Measurements from ENCODE around the gene LRBA. TPM values are rescaled to one million over a fixed set of nuclear protein-coding genes. Genes with fewer than 3 reads are reported as not detected.

The LRBA gene
- total and polyA plus RNA-seq, 9 donors, result 9.7 to 49.2 (median 30.4) TPM

DNA sequence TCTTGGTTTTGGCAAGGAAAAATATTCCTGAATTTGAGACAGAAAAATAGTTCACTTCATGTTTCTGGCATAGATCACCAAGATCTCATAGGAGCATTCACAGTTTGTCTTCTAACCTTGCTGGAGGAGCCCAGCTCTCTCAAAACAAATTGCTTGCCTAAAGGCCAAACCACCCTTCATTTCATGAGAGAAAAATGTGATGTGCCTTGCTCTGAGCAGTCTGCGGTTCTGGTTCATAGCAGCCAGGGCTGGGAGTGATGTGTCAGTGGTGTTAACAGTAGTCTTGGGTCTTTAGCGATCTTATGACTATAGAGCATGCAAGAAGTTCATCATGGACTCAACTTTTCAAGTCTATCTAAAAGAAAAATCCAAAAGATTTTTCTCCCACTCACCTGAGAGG is 753.5 kb downstream of the LRBA start:
- intact Hi-C loops (cut with DNase I), result no loop called here
- Histone ChIP-seq H3K4me3 (no peak overlapping the region), H3K27ac (no peak overlapping the region), H3K9me3 (no peaks in the 10 kb centered on the region), H3K27me3 (no peaks in the 10 kb centered on the region), H3K4me1 (ENCODE audit: insufficient read depth) (no peaks in the 10 kb centered on the region), H3K36me3 (no peaks in the 10 kb centered on the region)
- no peak for TF ChIP-seq POLR2A (IDR thresholded peaks at IDR 0.05)
- TF ChIP-seq EP300 (IDR thresholded peaks at IDR 0.05), result no peak
- TF ChIP-seq, protein P1, sequence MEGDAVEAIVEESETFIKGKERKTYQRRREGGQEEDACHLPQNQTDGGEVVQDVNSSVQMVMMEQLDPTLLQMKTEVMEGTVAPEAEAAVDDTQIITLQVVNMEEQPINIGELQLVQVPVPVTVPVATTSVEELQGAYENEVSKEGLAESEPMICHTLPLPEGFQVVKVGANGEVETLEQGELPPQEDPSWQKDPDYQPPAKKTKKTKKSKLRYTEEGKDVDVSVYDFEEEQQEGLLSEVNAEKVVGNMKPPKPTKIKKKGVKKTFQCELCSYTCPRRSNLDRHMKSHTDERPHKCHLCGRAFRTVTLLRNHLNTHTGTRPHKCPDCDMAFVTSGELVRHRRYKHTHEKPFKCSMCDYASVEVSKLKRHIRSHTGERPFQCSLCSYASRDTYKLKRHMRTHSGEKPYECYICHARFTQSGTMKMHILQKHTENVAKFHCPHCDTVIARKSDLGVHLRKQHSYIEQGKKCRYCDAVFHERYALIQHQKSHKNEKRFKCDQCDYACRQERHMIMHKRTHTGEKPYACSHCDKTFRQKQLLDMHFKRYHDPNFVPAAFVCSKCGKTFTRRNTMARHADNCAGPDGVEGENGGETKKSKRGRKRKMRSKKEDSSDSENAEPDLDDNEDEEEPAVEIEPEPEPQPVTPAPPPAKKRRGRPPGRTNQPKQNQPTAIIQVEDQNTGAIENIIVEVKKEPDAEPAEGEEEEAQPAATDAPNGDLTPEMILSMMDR (IDR thresholded peaks at IDR 0.05), result no peak
- WGBS, 3 donors, result 90 to 94% (median 91%) methylated on average over 2 of the region's 2 CpGs
- DNase-seq, result no peak

DNA sequence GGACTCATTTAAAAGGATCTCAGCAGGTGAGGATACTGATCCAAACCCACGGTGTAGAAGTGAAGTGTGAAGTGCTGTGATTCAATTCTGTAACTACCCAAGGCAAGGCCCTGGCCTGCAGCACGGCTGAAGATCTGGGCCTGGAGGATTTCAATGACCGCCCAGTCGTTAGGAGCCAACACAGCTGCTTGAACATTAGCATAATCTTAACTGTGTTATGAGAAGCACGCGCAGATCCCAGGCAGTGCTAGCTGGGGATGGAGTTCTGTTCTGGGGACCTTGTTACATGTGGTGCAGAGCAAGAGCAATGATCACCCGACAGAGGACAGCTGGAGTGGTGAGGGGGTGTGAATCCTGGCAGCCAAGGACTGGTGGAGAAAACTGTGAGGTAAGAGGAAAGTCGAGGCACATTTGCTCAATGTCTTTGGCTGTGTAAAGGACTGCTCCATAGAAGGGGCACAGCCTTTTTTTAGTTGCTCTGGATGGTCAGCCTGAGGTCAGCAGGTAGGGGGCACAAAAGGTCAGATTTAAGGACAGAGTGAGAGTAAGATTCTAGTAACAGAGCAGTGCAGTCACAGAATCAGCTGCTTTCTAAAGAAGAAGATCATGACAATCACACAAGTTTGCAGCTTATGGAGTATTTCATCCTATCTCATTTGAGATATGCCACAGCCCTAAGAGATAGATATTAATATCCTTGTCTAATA is 755.1 kb downstream of the LRBA start:
- H3K4me3 ChIP-seq, result no peak overlapping the region
- H3K27me3 ChIP-seq, result no peaks in the 10 kb centered on the region
- no peaks in the 10 kb centered on the region for H3K4me1 ChIP-seq (ENCODE audit: insufficient read depth)
- H3K27ac ChIP-seq, result no peak overlapping the region
- no peak for DNase-seq
- no peaks in the 10 kb centered on the region for H3K9me3 ChIP-seq
- TF ChIP-seq POLR2A (IDR thresholded peaks at IDR 0.05) (no peak), EP300 (IDR thresholded peaks at IDR 0.05) (no peak)
- TF ChIP-seq, protein P1 (IDR thresholded peaks at IDR 0.05), result no peak
- no peaks in the 10 kb centered on the region for H3K36me3 ChIP-seq
- intact Hi-C loops (cut with DNase I), result no loop called here
- WGBS, 3 donors, result 31 to 47% (median 37%) methylated on average over 8 of the region's 8 CpGs

DNA sequence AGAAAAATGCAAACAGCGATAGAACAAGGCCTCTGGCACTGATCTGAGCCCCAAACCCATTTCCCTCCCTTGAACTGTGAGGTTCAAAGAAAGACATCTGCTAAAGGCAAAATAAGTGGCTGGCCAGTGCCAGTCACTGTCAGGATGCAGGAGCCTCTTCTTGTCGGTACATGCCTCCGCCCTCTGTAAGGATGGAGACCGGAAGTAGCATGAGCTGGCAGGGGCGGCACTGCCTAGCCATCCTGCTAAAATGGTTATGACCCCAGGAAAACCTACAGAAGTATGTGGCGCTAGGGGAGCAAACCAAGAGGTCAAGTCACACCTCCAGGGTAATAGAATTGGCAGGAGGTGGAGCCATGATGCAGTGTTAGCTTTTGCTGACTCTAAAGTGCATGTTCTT is 756.5 kb downstream of the LRBA start:
- intact Hi-C loops (cut with DNase I), result no loop called here
- TF ChIP-seq, protein P1 (IDR thresholded peaks at IDR 0.05), result no peak
- TF ChIP-seq EP300 (IDR thresholded peaks at IDR 0.05) (no peak), POLR2A (IDR thresholded peaks at IDR 0.05) (no peak)
- DNase-seq, result no peak
- Histone ChIP-seq H3K36me3 (no peaks in the 10 kb centered on the region), H3K27me3 (no peaks in the 10 kb centered on the region), H3K27ac (no peak overlapping the region), H3K9me3 (no peaks in the 10 kb centered on the region), H3K4me3 (no peak overlapping the region), H3K4me1 (ENCODE audit: insufficient read depth) (no peaks in the 10 kb centered on the region)
- 83 to 87% (median 84%) methylated on average over 6 of the region's 6 CpGs for WGBS, 3 donors

DNA sequence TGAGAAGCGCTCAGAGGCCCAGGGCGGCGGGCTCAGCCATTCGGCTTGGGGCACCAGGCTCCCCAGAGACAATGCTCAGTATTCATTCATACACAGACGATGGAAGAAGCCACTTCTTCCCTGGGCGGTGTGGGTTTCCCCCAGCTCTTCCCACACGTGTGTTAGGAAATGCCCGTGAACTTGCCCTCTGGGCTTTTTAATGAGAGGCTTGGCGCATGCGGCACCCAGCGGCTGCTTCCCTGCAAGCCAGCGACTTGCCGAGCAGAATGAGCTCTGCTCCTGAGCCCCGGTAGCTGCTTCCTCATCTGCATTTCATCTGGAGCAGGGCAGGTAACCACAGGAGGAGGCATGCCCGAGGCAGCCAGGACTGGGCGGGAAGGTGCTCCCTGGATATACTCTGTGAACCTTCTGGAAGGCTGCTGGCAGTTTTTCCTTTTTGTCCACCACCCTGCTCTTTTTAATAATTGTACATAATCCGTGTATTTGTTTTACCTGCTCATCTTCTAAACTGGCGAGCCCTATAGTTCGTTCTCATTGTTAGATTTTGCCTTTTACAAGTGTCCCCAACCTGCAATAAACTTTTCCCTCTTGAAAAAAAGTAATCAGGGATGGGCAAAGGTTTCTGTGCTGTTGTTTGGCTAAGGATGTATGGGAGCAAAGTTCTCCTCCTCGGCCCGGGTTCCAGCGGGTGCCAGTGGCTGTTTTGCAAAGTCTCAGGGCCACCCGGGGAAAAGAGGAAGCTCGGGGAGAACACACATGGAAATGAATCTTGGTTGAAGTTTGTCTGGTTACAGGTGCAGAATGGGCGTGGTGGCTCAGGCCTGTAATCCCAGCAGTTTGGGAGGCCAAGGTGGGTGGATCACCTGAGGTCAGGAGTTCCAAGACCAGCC is 758.0 kb downstream of the LRBA start:
- no peaks in the 10 kb centered on the region for H3K36me3 ChIP-seq
- H3K27me3 ChIP-seq, result no peaks in the 10 kb centered on the region
- no peak overlapping the region for H3K27ac ChIP-seq
- H3K4me3 ChIP-seq, result no peak overlapping the region
- no peaks in the 10 kb centered on the region for H3K9me3 ChIP-seq
- no peak for DNase-seq
- WGBS, 3 donors, result 91 to 93% (median 93%) methylated on average over 25 of the region's 25 CpGs
- H3K4me1 ChIP-seq (ENCODE audit: insufficient read depth), result no peaks in the 10 kb centered on the region
- intact Hi-C loops (cut with DNase I), result no loop called here
- TF ChIP-seq POLR2A (IDR thresholded peaks at IDR 0.05) (no peak), EP300 (IDR thresholded peaks at IDR 0.05) (no peak)
- TF ChIP-seq, protein P1 (IDR thresholded peaks at IDR 0.05), result no peak

Measured in ovary (tissue), 9 donors.